Measurements from ENCODE around the gene HMOX1.
"Not testable (repeated sequence)": the region's sequence is repeated elsewhere in the genome, so short reads cannot be mapped to it uniquely, and the experiment has no call there.

HMOX1 gene

GRCh38 chr22:35437049-35437448 lies 56.2 kb downstream of the HMOX1 start:
- DNase-seq, result no peak

- not testable (repeated sequence) for DNase-seq
Measured at GRCh38 chr22:35438673-35439364, 57.9 kb downstream of the HMOX1 start.

- no peak for DNase-seq
Measured at GRCh38 chr22:35439365-35439717, 58.4 kb downstream of the HMOX1 start.

GRCh38 chr22:35440129-35440528 lies 59.2 kb downstream of the HMOX1 start:
- no peak for DNase-seq

- no peak for DNase-seq
Measured at GRCh38 chr22:35441489-35442100, 60.7 kb downstream of the HMOX1 start.

- DNase-seq, result no peak
Measured at GRCh38 chr22:35442471-35442870, 61.6 kb downstream of the HMOX1 start.

GRCh38 chr22:35443338-35443737 lies 62.4 kb downstream of the HMOX1 start:
- DNase-seq, result no peak
